Activated CD4-positive, alpha-beta T cell treated with anti-CD3 and anti-CD28 coated beads, Interleukin-2, amount 50 U/mL, for 16 hours (primary cell): ENCODE data around the gene KCNQ1.

Experiments
- DNase-seq: peaks from one replicate; pipeline ENCODE4 v3.0.0-alpha.2; 2020

KCNQ1 gene

GRCh38 chr11:2858995-2859698, 414.3 kb downstream of the KCNQ1 start:
- DNase-seq = no peak

GRCh38 chr11:2859699-2860037, 414.9 kb downstream of the KCNQ1 start:
- no peak for DNase-seq

DNA sequence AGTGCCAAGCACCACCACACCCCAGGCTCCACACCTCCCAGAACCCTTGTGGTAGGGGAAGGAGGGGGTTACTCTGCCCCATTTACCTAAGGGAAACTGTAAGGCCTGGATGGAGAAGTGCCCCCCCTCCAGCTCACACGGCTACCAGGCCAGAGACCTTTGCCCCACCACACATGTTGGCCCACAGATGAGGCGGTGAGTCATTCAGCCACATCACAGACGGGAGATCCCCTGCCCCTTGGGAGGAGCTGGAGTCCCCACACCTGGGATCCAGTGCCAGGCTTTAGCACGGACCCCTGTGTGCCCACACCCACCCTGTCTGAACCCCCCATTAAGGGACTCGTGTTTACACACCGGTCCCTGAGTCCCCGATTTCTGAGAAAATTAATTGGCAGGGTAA, 415.8 kb downstream of the KCNQ1 start:
- DNase-seq = no peak

GRCh38 chr11:2862395-2863275, 417.8 kb downstream of the KCNQ1 start:
- DNase-seq = no peak

DNA sequence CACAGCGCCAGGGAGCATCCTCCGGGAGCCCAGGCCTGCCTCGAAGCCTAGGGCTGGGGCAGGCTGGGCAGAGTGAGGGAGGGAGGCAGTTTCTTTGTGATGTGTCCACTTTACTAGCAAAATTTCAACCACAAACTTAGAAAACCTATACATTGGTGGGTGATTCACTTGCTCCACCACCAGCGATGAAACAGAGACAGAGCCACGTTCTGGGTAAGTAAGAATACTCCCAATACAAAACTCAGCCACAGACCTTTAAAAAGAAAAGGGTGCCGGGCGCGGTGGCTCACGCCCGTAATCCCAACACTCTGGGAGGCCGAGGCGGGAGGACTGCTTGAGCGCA, 418.4 kb downstream of the KCNQ1 start:
- no peak for DNase-seq

DNA sequence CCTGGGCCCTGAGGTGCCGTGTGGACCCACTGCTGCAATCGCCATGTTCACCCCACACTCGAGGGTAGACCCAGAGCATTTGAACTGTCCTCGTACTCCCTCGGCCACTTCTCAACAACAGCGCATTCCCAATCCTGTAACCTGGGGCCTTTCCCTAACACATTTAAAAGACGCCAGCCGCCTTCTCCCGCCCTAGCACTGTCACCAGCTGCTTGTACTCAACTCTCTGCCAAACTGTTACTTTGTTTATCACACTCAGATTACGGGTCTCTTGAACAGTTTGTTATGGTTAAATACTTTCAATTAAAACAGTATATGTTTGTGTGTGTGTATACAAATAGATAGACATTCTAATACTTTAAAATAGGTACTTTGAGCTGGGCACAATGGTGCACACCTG, 420.1 kb downstream of the KCNQ1 start:
- DNase-seq = no peak

DNA sequence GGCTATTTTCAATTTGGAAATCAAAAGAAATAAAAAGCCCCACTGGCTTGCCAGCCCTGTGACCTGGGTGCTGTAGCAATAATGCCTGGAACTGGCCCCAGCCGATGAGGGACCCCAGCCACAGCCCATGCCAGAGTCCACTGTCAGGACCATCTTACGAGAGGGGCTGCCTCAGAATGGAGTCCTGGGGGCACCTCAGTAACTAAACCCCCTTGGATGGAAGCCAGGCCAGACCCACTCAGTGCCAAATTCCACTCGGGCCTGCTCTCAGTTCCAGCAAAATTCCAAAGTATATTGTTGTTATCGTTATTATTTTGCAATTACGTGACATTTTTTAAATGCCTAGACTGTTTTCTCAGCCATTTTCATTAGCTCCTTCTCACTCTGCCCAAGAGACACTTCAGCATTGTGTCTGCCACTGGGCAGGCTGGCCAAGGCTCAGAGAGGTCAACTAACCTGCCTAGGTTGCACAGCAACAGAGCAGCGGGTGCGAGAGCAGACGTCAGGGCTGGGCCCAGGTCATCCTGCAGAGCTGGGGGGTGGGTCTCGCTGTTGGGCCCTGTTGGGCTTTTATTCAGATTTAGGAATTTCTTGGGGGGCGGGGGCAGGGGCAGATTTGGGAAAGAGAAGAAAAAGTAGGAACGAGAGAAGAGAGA, 421.2 kb downstream of the KCNQ1 start:
- DNase-seq = no peak

DNA sequence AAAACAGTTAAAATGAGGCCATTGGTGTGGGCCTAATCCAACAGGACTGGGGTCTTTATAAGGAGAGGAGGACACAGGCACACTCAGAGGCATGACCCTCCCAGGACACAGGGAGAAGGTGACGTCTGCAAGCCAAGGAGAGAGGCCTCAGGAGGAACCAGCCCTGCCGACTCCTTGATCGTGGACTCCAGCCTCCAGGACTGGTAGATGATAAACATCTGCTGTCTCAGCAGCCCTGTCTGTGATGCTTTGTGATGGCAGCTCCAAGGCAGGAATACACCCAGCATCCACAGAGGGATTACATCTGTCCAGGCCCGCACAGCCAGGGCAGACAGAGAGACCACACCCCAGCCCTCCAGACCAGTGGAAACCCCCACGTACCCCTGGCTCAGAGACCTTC, 422.3 kb downstream of the KCNQ1 start:
- DNase-seq = no peak

DNA sequence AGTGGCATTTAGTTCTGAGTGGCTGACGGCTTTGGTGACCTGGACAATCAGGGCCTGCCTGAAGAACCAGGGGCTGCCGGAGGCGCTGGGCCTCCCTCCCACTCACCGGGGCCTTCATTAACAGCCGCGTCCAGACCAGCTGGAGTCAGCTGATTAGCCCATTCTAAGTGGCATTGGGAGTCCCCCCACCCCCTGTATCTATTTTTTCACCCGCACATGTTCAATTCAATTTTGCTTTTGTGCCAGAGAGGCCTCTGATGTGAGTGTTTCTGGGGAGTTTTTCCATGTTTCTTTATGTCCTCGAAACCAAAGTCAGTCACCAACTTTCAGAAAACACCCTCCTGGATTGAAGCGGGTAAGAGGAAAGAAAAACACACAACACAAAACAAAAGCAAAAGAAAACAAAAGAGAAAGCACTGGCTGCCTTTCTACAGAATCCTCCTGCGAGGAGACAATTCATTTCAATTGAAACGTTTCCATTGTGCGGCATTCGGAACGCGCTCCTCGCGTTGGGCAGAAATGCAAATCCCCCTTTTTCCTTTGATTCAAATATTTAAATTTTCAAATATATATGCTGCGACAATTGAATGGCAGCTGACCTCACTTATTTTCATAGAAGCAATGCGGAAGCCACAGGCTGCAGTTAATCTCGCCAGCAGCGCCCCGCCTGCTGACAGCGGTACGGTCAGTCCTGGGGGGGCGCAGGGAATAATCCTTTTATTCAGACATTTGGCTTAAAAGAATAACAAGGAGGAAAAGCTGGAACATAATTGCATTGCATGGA, 423.1 kb downstream of the KCNQ1 start:
- DNase-seq = no peak

- no peak for DNase-seq
These were observed 423.8 kb downstream of the KCNQ1 start for GRCh38 chr11:2868506-2869133.

- no peak for DNase-seq
These were observed 424.3 kb downstream of the KCNQ1 start for GRCh38 chr11:2869134-2869526.

- no peak for DNase-seq
These were observed 425.0 kb downstream of the KCNQ1 start for GRCh38 chr11:2869561-2870427.

GRCh38 chr11:2870460-2870859, 425.7 kb downstream of the KCNQ1 start:
- no peak for DNase-seq

- DNase-seq = no peak
These were observed 426.3 kb downstream of the KCNQ1 start for GRCh38 chr11:2870969-2871680.

- no peak for DNase-seq
These were observed 430.2 kb downstream of the KCNQ1 start for GRCh38 chr11:2874963-2875362.

GRCh38 chr11:2877474-2877873, 432.7 kb downstream of the KCNQ1 start:
- DNase-seq = no peak

GRCh38 chr11:2878782-2879181, 434.0 kb downstream of the KCNQ1 start:
- DNase-seq = no peak

DNA sequence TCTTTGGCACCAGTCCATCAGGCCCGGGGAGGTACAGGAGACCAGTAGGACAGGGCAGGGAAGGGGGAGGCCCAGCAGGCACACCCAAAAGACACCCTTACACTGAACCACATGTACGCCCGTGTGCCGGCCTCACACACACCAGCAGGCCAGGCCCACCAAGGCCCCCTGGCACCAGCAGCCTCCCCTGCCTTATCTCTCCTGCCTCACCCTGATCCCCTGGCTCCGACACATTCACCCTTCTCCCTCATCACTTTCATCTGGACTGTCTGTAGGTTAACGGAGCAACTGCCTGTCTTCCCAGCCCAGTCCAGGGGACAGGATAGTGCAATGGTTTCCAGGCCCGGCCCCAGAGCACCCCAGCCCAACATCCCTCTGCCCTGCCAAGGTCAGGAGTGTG, 435.8 kb downstream of the KCNQ1 start:
- no peak for DNase-seq

DNA sequence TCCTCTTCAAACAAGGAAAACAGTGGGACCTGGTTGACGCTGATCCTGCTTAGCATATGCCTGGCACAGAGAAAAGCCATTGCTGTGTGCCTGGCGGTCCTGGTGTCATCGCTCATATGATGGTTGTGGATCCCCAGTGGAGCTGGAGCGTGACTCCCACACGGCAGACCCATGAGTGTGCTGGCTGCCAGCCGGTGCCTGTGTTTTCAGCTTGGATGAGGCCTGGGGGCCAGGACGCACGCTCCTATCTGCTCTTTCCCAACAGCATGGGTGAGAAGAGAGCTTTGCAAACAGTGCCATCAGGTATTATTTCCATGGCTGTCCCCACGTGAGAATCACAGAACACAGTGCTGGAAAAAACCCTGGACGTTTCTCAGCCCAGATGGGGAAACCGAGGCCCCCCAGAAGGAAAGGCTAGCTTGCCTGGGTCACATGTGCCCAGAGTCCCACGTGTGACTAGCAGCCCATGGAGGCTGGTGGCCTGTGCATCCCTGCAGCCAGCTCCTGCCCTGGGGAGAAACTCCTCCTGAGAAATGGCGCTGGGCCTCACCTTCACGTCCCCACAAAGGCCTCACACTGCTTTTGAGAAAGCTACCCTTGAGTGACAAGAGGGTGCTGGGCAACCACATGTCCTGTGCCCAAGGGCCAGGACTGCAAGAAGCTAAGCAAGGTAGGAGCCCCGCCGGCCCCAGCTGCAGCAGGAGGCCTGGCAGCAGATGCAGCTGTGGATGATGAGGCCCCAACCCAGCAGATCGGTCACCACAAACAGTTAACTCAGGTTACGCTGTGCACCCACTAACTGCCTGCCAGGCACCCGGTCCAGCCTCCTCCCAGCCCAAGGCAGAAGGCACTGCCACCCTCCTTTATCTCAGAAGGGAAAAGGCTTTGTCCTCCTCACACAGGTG, 436.5 kb downstream of the KCNQ1 start:
- no peak for DNase-seq

- no peak for DNase-seq
These were observed 437.2 kb downstream of the KCNQ1 start for GRCh38 chr11:2881981-2882375.
